K562 (cell line): Measurements from ENCODE around the gene CYP1B1. TPM values are rescaled to one million over a fixed set of nuclear protein-coding genes. Genes with fewer than 3 reads are reported as not detected.
A peak's percentile ranks its signal among the peaks of the same experiment; 100 is the strongest.

Source experiments
- ATAC-seq: fragments of 200-7000 bp; cut with Tn5 transposase; 3 replicates; pipeline ENCODE4 v1.9.1; 2020; ENCODE audit warnings: moderate library complexity
- BruUV-seq: library from RNA; stranded (reverse); fragments of 400-500 nt; replicated peaks from 2 replicates; lab custom pipeline; 2021; lab: Mats Ljungman, UMichigan
- CTCF ChIA-PET: fragments of 300-600 bp; formaldehyde crosslinking; extraction: SDS; loops from one replicate; lab custom pipeline; 2021; ENCODE audit warnings: low intra/inter-chr PET ratio; lab: Yijun Ruan, JAX
- POLR2A ChIA-PET: fragments of 300-600, 350-650 bp; sonication (Branson Sonifier 250); formaldehyde crosslinking; extraction: SDS; loops from one replicate; lab custom pipeline; 2021; ENCODE audit warnings: antibody characterized with exemption, inconsistent platforms; lab: Yijun Ruan, JAX
- DNase-seq, 4 experiments: peaks; one replicate each; pipeline versions ENCODE4 v3.0.0 to v3.0.0-alpha.2; 2011 to 2018; ENCODE audit warnings: low spot score in 3 of 4, mixed read lengths in 3 of 4; ENCODE audit errors: extremely low read depth in 1 of 4
- FAIRE-seq: peaks from 2 replicates; lab custom pipeline; 2011; peaks lifted over from hg19 to GRCh38; lab: Jason Lieb, UNC
- H2AFZ ChIP-seq: 2 replicates; pipeline ENCODE4 v1.6.0; 2011; ENCODE audit warnings: low read depth, low read length, control low read depth, inconsistent platforms
- H3K27ac ChIP-seq: fragments of 200-600 bp; 3 replicates; pipeline ENCODE4 v1.8.0; 2011; ENCODE audit warnings: low read depth, mild to moderate bottlenecking, control low read depth, inconsistent platforms, low read length, moderate library complexity, mixed read lengths; ENCODE audit errors: extremely low read depth
- H3K27me3 ChIP-seq, 2 experiments: fragments of 300-600 bp in 1 of 2; 2 replicates in 1 of 2; 3 replicates in 1 of 2; pipeline versions ENCODE4 v1.6.0 to v1.8.0; 2011; ENCODE audit warnings: inconsistent platforms in 2 of 2, low read length in 2 of 2, mild to moderate bottlenecking in 1 of 2, mixed read lengths in 1 of 2, moderate library complexity in 1 of 2; ENCODE audit not compliant: control insufficient read depth in 2 of 2, insufficient read depth in 2 of 2
- H3K36me3 ChIP-seq: fragments of 300-600 bp; 3 replicates; pipeline ENCODE4 v1.8.0; 2011; ENCODE audit warnings: mild to moderate bottlenecking, low read length, inconsistent platforms; ENCODE audit not compliant: control insufficient read depth, insufficient read depth
- H3K4me1 ChIP-seq, 2 experiments: fragments of 200-600 bp in 1 of 2; replicated peaks in 1 of 2; 2 replicates in 1 of 2; 3 replicates in 1 of 2; pipeline versions ENCODE4 v1.5.1 to v1.8.0; 2011; ENCODE audit warnings: inconsistent platforms in 2 of 2, low read length in 2 of 2, mild to moderate bottlenecking in 1 of 2, mixed read lengths in 1 of 2, moderate library complexity in 1 of 2; ENCODE audit not compliant: control insufficient read depth in 2 of 2, insufficient read depth in 2 of 2
- H3K4me2 ChIP-seq: 2 replicates; pipeline ENCODE4 v1.6.1; 2011; ENCODE audit warnings: low read length, control low read depth, inconsistent platforms, mixed read lengths; ENCODE audit not compliant: insufficient read depth
- H3K4me3 ChIP-seq: fragments of 200-600 bp; sonication (generic), shearing (Covaris generic); 2 replicates; pipeline ENCODE4 v1.5.1; 2016; ENCODE audit warnings: control low read depth, inconsistent platforms
- H3K79me2 ChIP-seq: fragments of 200-600 bp; 3 replicates; pipeline ENCODE4 v1.8.0; 2011; ENCODE audit warnings: low read length, inconsistent platforms; ENCODE audit not compliant: control insufficient read depth, insufficient read depth
- H3K9ac ChIP-seq, 2 experiments: 2 replicates each; pipeline versions ENCODE4 v1.6.0 to v1.6.1; 2011; ENCODE audit warnings: low read depth in 2 of 2, low read length in 2 of 2, control low read depth in 1 of 2, inconsistent platforms in 1 of 2, mild to moderate bottlenecking in 1 of 2, mixed read lengths in 1 of 2; ENCODE audit not compliant: insufficient read depth in 1 of 2
- H3K9me1 ChIP-seq: one replicate; pipeline ENCODE4 v1.6.0; 2011; ENCODE audit warnings: inconsistent platforms, mild to moderate bottlenecking, low read length, moderate library complexity; ENCODE audit not compliant: control insufficient read depth, insufficient read depth
- H3K9me3 ChIP-seq: replicated peaks from 2 replicates; pipeline ENCODE4 v1.5.1; 2011; ENCODE audit warnings: low read depth, low read length, inconsistent platforms; ENCODE audit not compliant: control insufficient read depth, insufficient read depth
- H4K20me1 ChIP-seq: replicated peaks from 2 replicates; pipeline ENCODE4 v1.6.1; 2011; ENCODE audit warnings: low read length, inconsistent platforms, mixed read lengths; ENCODE audit not compliant: control insufficient read depth, insufficient read depth
- MAFK ChIP-seq: IDR thresholded peaks from 2 replicates; pipeline ENCODE4 v1.6.1; 2011; ENCODE audit warnings: low read length, improper control_type of control experiment
- RAD21 ChIP-seq, 2 experiments: fragments of 250-450 bp in 1 of 2; fragments of 450-650 bp in 1 of 2; sonication (Bioruptor Pico) in 1 of 2; formaldehyde crosslinking in 1 of 2; IDR thresholded peaks in 1 of 2; conservative IDR thresholded peaks in 1 of 2; 2 replicates each; pipeline versions ENCODE4 v1.4.0 to v1.8.0; 2020 to 2022; ENCODE audit warnings: mild to moderate bottlenecking in 2 of 2, moderate library complexity in 1 of 2
- WGBS: fragments of 100-300 bp; shearing (Covaris generic); methylation state at CpG from one replicate; pipeline ENCODE4 v1.1.6; 2016; ENCODE audit warnings: low coverage, mixed read lengths; ENCODE audit not compliant: insufficient coverage; ENCODE audit errors: missing lambda C conversion rate; 5-methylcytosine and 5-hydroxymethylcytosine counted together
- in situ Hi-C: fragments of 300-500 bp; cut with MboI; formaldehyde crosslinking; loops from 4 replicates; pipeline ENCODE4 v1.15.0; 2018; ENCODE audit warnings: inconsistent platforms, mixed read lengths
- intact Hi-C: fragments of 100-400 bp; cut with micrococcal nuclease; formaldehyde crosslinking; loops from 2 replicates; pipeline ENCODE4 v1.14.2; 2022
- polyA plus RNA-seq, 8 experiments: library from polyadenylated mRNA; depleted of rRNA in 4 of 8; stranded (reverse) in 5 of 8; unstranded in 3 of 8; fragments of >200 nt; fragmentation: Nextera tagmentation in 2 of 8; fragmentation: Illumina TruSeq in 1 of 8; extraction: Ambion mirVana in 2 of 8; extraction: Trizol in 1 of 8; gene quantifications; 2 replicates each; pipeline versions ENCODE4 v1.2.1 to v1.2.3, GENCODE V29; 2011 to 2014; ENCODE audit warnings: inconsistent platforms in 1 of 8, missing spikeins in 1 of 8
- total RNA-seq, 7 experiments: library from RNA; depleted of rRNA in 6 of 7; stranded (reverse); fragments of >200 nt in 6 of 7; fragmentation: Illumina TruSeq in 2 of 7; extraction: Trizol in 2 of 7; gene quantifications; 2 replicates each; pipeline versions ENCODE4 v1.2.1 to v1.2.3, GENCODE V29; 2011 to 2021; ENCODE audit warnings: low replicate concordance in 1 of 7
- TF ChIP-seq, protein P1 (sequence below), 3 experiments: IDR thresholded peaks in 2 of 3; conservative IDR thresholded peaks in 1 of 3; 2 replicates each; pipeline ENCODE4 v1.5.1; 2011 to 2012; ENCODE audit warnings: low read length in 3 of 3, mild to moderate bottlenecking in 3 of 3, control low read depth in 2 of 3, improper control_type of control experiment in 1 of 3, inconsistent platforms in 1 of 3, low read depth in 1 of 3, mixed read lengths in 1 of 3, moderate library complexity in 1 of 3; ENCODE audit not compliant: insufficient read depth in 2 of 3
- TF ChIP-seq, protein P2 (sequence below): fragments of 450-650 bp; conservative IDR thresholded peaks from 2 replicates; pipeline ENCODE4 v1.6.1; 2016; ENCODE audit warnings: missing genetic modification characterization, low read depth, mild to moderate bottlenecking, control low read depth, missing compliant biosample characterization

CYP1B1 gene
- total and polyA plus RNA-seq, 9 of the 15 experiments (the other 6 are each of a cell fraction or from before 2014, with no cell fraction given) = 0.07 TPM; not detected in 8

DNA sequence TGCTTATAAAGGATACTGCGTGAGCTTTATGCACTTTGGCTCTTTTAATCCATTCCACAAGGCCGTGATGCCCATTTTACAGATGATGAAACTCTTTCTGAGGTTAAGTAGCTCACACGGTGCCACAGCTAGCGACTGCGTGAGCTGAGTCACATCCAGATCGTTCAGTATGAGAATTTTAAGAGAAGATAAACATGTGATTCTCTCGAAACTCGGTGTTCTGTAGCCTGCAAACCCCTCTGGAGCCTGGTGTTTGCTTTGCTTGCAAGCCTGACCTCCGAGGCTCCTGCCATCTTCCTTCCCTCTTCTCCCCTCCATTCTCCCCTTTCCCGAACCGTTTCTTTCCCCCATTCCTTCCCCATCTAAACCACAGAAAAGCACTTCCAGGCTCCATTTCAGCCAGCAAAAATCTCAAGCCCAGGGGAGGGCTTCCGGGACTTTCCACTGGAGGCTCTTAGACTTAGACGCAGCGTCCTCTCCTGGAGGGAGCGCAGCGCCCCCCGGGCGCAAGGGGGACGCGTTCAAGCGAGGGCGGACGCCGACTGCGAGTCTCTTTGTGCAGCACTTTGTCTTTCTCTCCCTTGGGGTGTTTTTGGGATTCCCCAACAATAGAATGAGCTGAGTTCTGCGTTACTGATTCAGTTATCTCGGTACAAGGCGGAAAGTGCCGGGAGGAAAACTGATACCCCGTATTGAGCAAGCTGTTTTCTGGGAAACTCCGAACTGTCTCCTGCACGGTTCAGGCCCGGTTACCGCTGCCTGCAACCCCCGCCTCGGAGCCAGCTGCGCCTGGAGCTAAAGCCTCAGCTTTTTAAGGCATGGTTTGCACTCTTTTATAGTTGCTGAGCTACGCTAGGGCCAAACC, 38.0 kb downstream of the CYP1B1 start:
- Histone ChIP-seq H2AFZ (no peak overlapping the region), H3K4me3 (no peak overlapping the region), H3K27me3 (peaks cover 15 to 20% of the 10 kb centered on the region in 2 experiments; a peak in 4 of 5 replicates), H3K9ac (no peak overlapping the region), H4K20me1 (no peaks in the 10 kb centered on the region; the same call in 1 of the 2 replicates), H3K4me2 (no peak overlapping the region)
- CTCF ChIA-PET = no interaction called here
- peak in 1 of 4 experiments; percentile 9 for DNase-seq
- peak; percentile 32 to 51 for TF ChIP-seq RAD21 (CRISPR knock-in tag; conservative IDR thresholded peaks at IDR 0.05 in 1 of 2, IDR thresholded peaks at IDR 0.05 in 1 of 2)
- TF ChIP-seq, protein P1, sequence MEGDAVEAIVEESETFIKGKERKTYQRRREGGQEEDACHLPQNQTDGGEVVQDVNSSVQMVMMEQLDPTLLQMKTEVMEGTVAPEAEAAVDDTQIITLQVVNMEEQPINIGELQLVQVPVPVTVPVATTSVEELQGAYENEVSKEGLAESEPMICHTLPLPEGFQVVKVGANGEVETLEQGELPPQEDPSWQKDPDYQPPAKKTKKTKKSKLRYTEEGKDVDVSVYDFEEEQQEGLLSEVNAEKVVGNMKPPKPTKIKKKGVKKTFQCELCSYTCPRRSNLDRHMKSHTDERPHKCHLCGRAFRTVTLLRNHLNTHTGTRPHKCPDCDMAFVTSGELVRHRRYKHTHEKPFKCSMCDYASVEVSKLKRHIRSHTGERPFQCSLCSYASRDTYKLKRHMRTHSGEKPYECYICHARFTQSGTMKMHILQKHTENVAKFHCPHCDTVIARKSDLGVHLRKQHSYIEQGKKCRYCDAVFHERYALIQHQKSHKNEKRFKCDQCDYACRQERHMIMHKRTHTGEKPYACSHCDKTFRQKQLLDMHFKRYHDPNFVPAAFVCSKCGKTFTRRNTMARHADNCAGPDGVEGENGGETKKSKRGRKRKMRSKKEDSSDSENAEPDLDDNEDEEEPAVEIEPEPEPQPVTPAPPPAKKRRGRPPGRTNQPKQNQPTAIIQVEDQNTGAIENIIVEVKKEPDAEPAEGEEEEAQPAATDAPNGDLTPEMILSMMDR (IDR thresholded peaks at IDR 0.05 in 2 of 3, conservative IDR thresholded peaks at IDR 0.05 in 1 of 3; ENCODE audit: insufficient read depth in 2 of 3, low read depth in 1 of 3, low read length in 3 of 3) = peak in 2 of 3 experiments; percentile 20 to 51; a peak in 3 of 6 replicates
- TF ChIP-seq, protein P2, sequence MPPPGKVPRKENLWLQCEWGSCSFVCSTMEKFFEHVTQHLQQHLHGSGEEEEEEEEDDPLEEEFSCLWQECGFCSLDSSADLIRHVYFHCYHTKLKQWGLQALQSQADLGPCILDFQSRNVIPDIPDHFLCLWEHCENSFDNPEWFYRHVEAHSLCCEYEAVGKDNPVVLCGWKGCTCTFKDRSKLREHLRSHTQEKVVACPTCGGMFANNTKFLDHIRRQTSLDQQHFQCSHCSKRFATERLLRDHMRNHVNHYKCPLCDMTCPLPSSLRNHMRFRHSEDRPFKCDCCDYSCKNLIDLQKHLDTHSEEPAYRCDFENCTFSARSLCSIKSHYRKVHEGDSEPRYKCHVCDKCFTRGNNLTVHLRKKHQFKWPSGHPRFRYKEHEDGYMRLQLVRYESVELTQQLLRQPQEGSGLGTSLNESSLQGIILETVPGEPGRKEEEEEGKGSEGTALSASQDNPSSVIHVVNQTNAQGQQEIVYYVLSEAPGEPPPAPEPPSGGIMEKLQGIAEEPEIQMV (tag) = peak; percentile 79
- no peak for TF ChIP-seq MAFK
- TF ChIP-seq, all 486 proteins: peak for 3
- Histone ChIP-seq H3K4me1 (no peaks in the 10 kb centered on the region), H3K9me3 (no peaks in the 10 kb centered on the region), H3K79me2 (no peaks in the 10 kb centered on the region), H3K27ac (no peak overlapping the region), H3K36me3 (no peaks in the 10 kb centered on the region), H3K9me1 (no peaks in the 10 kb centered on the region)
- in situ Hi-C loops (no loop called here), intact Hi-C loops (no loop called here)
- 4% methylated on average over 34 of the region's 38 CpGs for WGBS
- POLR2A ChIA-PET = no interaction called here
- no TSS peak for BruUV-seq
- ATAC-seq (peak; percentile 77), FAIRE-seq (no peak)
